Measurements from ENCODE around the gene SMARCA1.

SMARCA1 gene

GRCh38 chrX:129404670-129405008, 118.7 kb downstream of the SMARCA1 start:
- H3K36me3 ChIP-seq (replicated peaks): no peaks in the 10 kb centered on the region
- peak; percentile 6 for DNase-seq
- in situ Hi-C loops (cut with HindIII; ENCODE audit: low pct_ligation_motif_present, low sequenced_read_pairs): no loop called here
- H3K4me3 ChIP-seq (ENCODE audit: low read depth, low read length): no peak overlapping the region
- no peak overlapping the region for H3K27ac ChIP-seq
- TF ChIP-seq, protein P1, sequence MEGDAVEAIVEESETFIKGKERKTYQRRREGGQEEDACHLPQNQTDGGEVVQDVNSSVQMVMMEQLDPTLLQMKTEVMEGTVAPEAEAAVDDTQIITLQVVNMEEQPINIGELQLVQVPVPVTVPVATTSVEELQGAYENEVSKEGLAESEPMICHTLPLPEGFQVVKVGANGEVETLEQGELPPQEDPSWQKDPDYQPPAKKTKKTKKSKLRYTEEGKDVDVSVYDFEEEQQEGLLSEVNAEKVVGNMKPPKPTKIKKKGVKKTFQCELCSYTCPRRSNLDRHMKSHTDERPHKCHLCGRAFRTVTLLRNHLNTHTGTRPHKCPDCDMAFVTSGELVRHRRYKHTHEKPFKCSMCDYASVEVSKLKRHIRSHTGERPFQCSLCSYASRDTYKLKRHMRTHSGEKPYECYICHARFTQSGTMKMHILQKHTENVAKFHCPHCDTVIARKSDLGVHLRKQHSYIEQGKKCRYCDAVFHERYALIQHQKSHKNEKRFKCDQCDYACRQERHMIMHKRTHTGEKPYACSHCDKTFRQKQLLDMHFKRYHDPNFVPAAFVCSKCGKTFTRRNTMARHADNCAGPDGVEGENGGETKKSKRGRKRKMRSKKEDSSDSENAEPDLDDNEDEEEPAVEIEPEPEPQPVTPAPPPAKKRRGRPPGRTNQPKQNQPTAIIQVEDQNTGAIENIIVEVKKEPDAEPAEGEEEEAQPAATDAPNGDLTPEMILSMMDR (IDR thresholded peaks at IDR 0.05; ENCODE audit: low read depth, low read length, missing control alignments): no peak
- H3K27me3 ChIP-seq (replicated peaks): no peaks in the 10 kb centered on the region

DNA sequence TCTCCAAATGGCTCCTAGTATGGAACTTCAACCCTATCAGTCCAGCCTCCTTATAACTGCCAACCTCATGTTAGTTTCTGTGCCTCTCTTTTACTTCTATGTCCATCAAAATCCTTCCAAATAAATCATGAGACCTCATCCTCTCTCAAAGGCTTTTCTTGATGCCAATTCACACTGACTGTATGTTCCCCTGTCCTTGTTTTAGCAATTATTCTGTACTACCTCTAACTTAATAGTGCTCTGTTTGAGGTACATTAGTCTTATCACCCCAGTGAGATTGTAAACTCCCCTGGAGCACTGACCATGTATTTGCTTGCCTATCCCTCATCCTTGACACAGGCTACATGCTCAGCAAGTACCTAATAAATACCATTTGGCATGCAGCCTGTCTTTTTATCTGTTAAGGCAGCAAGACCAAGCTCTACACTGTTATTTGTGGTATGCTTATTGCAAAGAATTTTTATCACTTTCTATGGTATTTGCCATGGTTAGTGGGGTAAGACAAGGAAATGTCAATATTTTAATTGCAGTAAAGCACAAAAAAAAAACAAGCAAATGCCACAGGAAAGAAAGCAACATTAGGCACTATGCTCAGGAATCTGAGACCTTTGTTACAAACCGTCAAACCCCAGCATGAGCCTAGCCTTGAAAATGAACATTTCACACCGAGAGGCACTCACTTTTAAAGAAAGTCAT, 119.2 kb downstream of the SMARCA1 start:
- Histone ChIP-seq H3K27me3 (replicated peaks) (no peaks in the 10 kb centered on the region), H3K36me3 (replicated peaks) (no peaks in the 10 kb centered on the region), H3K27ac (no peak overlapping the region), H3K4me3 (ENCODE audit: low read depth, low read length) (no peak overlapping the region)
- TF ChIP-seq, protein P1 (IDR thresholded peaks at IDR 0.05; ENCODE audit: low read depth, low read length, missing control alignments): no peak
- in situ Hi-C loops (cut with HindIII; ENCODE audit: low pct_ligation_motif_present, low sequenced_read_pairs): no loop called here
- no peak for DNase-seq

Measured in brain microvascular endothelial cell (primary cell).